OCI-LY3 (cell line): ENCODE results near the gene ZMAT5.

Experiments
- EZH2phosphoT487 ChIP-seq: fragments of 200-600 bp; shearing (Covaris generic); IDR thresholded peaks from 2 replicates; pipeline ENCODE4 v1.6.1; 2018; ENCODE audit warnings: antibody characterized with exemption, mixed run types, low read depth
- TF ChIP-seq, protein P1 (sequence below): fragments of 200-600, 300-600 bp; sonication (generic); IDR thresholded peaks from 2 replicates; pipeline ENCODE4 v1.5.1; 2014; ENCODE audit warnings: antibody characterized with exemption, low read length, low read depth

DNA sequence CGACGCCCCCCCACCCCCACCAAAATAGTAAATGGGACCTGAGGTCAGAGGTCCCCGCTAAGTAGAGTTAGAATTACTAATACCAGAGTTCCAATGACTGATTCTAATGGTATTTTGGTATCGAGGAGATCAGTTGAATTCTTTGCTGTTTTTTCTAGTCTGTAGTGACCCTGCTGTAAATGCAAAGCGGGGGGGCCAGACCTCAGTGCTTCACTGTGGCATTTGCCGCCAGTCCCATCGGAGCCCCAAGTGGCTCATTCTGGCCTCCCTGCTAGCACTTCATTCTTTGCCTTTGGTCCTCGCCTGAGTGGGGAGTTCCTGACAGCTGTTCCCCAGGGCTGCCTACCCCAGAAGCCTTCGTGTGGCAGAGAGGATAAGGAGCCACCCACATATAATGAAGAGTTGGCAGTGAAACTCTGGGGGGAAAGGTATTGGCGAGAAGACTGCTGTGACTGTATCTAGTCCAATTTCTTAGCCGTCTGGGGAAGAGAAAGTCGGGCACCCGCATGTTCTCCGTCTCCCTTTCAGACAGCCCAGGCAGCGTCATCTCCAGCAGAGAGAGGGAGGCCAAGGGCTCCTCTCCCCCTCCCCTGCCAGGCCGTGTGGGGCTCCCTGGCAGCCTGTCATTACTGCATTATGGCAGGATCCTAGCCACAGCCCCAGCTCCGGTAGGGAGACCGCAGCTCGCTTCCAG lies 66.5 kb downstream of the ZMAT5 start:
- TF ChIP-seq, protein P1, sequence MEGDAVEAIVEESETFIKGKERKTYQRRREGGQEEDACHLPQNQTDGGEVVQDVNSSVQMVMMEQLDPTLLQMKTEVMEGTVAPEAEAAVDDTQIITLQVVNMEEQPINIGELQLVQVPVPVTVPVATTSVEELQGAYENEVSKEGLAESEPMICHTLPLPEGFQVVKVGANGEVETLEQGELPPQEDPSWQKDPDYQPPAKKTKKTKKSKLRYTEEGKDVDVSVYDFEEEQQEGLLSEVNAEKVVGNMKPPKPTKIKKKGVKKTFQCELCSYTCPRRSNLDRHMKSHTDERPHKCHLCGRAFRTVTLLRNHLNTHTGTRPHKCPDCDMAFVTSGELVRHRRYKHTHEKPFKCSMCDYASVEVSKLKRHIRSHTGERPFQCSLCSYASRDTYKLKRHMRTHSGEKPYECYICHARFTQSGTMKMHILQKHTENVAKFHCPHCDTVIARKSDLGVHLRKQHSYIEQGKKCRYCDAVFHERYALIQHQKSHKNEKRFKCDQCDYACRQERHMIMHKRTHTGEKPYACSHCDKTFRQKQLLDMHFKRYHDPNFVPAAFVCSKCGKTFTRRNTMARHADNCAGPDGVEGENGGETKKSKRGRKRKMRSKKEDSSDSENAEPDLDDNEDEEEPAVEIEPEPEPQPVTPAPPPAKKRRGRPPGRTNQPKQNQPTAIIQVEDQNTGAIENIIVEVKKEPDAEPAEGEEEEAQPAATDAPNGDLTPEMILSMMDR = no peak
- no peak for TF ChIP-seq EZH2phosphoT487
